ENCODE data around the gene LRCOL1.

DNA sequence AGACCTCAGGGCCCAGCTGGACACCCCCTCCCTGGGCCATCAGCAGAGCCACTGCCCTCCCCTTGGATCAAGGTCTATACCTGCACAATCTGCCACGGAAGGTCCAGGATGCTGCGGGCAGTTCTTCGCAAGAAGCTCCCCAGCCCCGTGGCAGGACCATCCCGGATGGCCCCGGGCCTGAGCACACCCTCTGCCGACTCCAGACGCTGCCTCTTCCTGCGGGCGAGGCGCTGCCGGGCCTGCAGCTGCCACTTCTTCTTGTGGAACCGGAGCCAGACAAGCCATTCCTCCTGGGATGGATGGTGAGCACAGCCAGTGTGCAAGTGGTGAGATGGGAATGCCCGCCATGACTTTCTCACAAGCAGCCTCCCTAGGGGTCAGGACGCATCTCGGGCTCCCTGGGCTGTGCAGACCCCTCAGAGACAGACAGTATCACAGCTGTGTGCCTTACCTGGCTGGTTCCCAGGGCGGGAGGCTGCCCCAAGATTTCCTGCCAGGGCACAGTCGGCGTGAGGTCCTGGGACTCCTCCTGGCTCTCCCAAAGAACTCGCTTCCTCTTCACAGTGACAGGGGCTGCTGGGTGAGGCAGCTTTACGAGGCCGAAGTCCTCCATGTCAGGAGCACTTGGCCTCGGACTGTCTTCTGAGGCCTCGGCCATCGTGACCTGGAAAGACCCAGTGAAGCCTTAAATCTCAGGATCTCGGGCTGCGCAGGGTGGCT is 39.0 kb upstream of the LRCOL1 start:
- TF ChIP-seq, protein P1, sequence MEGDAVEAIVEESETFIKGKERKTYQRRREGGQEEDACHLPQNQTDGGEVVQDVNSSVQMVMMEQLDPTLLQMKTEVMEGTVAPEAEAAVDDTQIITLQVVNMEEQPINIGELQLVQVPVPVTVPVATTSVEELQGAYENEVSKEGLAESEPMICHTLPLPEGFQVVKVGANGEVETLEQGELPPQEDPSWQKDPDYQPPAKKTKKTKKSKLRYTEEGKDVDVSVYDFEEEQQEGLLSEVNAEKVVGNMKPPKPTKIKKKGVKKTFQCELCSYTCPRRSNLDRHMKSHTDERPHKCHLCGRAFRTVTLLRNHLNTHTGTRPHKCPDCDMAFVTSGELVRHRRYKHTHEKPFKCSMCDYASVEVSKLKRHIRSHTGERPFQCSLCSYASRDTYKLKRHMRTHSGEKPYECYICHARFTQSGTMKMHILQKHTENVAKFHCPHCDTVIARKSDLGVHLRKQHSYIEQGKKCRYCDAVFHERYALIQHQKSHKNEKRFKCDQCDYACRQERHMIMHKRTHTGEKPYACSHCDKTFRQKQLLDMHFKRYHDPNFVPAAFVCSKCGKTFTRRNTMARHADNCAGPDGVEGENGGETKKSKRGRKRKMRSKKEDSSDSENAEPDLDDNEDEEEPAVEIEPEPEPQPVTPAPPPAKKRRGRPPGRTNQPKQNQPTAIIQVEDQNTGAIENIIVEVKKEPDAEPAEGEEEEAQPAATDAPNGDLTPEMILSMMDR (IDR thresholded peaks at IDR 0.05): no peak
- no peak for TF ChIP-seq POLR2A (IDR thresholded peaks at IDR 0.05)

All from prostate gland (tissue), 2 donors.